Urinary bladder (tissue), 4 donors: ENCODE results near the gene AHR. TPM values are rescaled to one million over a fixed set of nuclear protein-coding genes. Genes with fewer than 3 reads are reported as not detected.

Source experiments
- DNase-seq: peaks from one replicate; pipeline ENCODE4 v3.0.0-alpha.2; 2015; ENCODE audit errors: extremely low spot score
- H3K27ac ChIP-seq: one replicate; pipeline ENCODE4 v1.5.1; 2013; ENCODE audit warnings: low read depth, mild to moderate bottlenecking, moderate library complexity
- H3K36me3 ChIP-seq: one replicate; pipeline ENCODE4 v1.6.1; 2013; ENCODE audit warnings: mild to moderate bottlenecking, moderate library complexity; ENCODE audit not compliant: insufficient read depth
- H3K4me1 ChIP-seq: one replicate; pipeline ENCODE4 v1.6.1; 2013; ENCODE audit warnings: mild to moderate bottlenecking, moderate library complexity; ENCODE audit not compliant: insufficient read depth
- H3K4me3 ChIP-seq: one replicate; pipeline ENCODE4 v1.5.1; 2013; ENCODE audit warnings: low read depth, low read length
- WGBS: extraction: QIAGEN DNeasy Blood & Tissue Kit; methylation state at CpG from one replicate; pipeline ENCODE4 v1.1.7; 2013; 5-methylcytosine and 5-hydroxymethylcytosine counted together
- polyA plus RNA-seq: library from polyadenylated mRNA; stranded (reverse); fragments of 200-250 nt; gene quantifications from one replicate; pipeline ENCODE4 v1.2.3, GENCODE V29; 2013
- total RNA-seq: library from RNA; depleted of rRNA; stranded (reverse); fragments of >200 nt; gene quantifications from one replicate; pipeline ENCODE4 v1.2.3, GENCODE V29; 2014
- donor health status: healthy with polysubstance abuse.
- donor health status: healthy.

AHR gene
- total and polyA plus RNA-seq, 2 donors = 50.3 to 485 TPM

GRCh38 chr7:17297243-17297642 lies 1.2 kb upstream of the AHR start:
- H3K4me3 ChIP-seq = peak overlapping the region; percentile 22

GRCh38 chr7:17298840-17299482 lies 509 bp downstream of the AHR start:
- under 1% methylated on average over 81 of the region's 81 CpGs for WGBS
- H3K27ac ChIP-seq = peak overlapping the region; percentile 95
- no peaks in the 10 kb centered on the region for H3K4me1 ChIP-seq
- H3K36me3 ChIP-seq = no peaks in the 10 kb centered on the region
- H3K4me3 ChIP-seq = peak overlapping the region; percentile 99
- DNase-seq = no peak

More at GRCh38 chr7:17297243-17297642, 1.2 kb upstream of the AHR start:
- Histone ChIP-seq H3K36me3 (no peaks in the 10 kb centered on the region), H3K27ac (peak overlapping the region; percentile 62), H3K4me1 (no peaks in the 10 kb centered on the region)
- 47% methylated on average over 2 of the region's 2 CpGs for WGBS
- no peak for DNase-seq

GRCh38 chr7:17299483-17299991 lies 1.1 kb downstream of the AHR start:
- H3K27ac ChIP-seq = peak overlapping the region; percentile 95
- no peaks in the 10 kb centered on the region for H3K4me1 ChIP-seq
- no peaks in the 10 kb centered on the region for H3K36me3 ChIP-seq
- 2% methylated on average over 13 of the region's 13 CpGs for WGBS
- peak overlapping the region; percentile 99 for H3K4me3 ChIP-seq
- no peak for DNase-seq

GRCh38 chr7:17300012-17300411 lies 1.6 kb downstream of the AHR start:
- DNase-seq = no peak
- H3K4me1 ChIP-seq = no peaks in the 10 kb centered on the region
- peak overlapping the region; percentile 99 for H3K4me3 ChIP-seq
- no peaks in the 10 kb centered on the region for H3K36me3 ChIP-seq
- WGBS = 15% methylated on average over 5 of the region's 5 CpGs
- peak overlapping the region; percentile 82 for H3K27ac ChIP-seq

GRCh38 chr7:17300437-17300836 lies 2.0 kb downstream of the AHR start:
- Histone ChIP-seq H3K4me1 (no peaks in the 10 kb centered on the region), H3K4me3 (peak overlapping the region; percentile 99), H3K36me3 (no peaks in the 10 kb centered on the region), H3K27ac (peak overlapping the region; percentile 23)
- DNase-seq = no peak
- WGBS = 42% methylated on average over 1 of the region's 1 CpG

GRCh38 chr7:17301471-17302456 lies 3.3 kb downstream of the AHR start:
- H3K27ac ChIP-seq = peak overlapping the region; percentile 73
- peak overlapping the region; percentile 99 for H3K4me3 ChIP-seq
- 28% methylated on average over 2 of the region's 2 CpGs for WGBS
- DNase-seq = no peak
- H3K36me3 ChIP-seq = no peaks in the 10 kb centered on the region
- no peaks in the 10 kb centered on the region for H3K4me1 ChIP-seq

GRCh38 chr7:17302575-17303142 lies 4.2 kb downstream of the AHR start:
- Histone ChIP-seq H3K27ac (peak overlapping the region; percentile 73), H3K4me1 (no peaks in the 10 kb centered on the region), H3K36me3 (no peaks in the 10 kb centered on the region), H3K4me3 (peak overlapping the region; percentile 40)
- 39% methylated on average over 8 of the region's 8 CpGs for whole genome bisulfite sequencing
- no peak for DNase-seq

- Histone ChIP-seq H3K36me3 (no peaks in the 10 kb centered on the region), H3K4me1 (no peaks in the 10 kb centered on the region), H3K27ac (peak overlapping the region; percentile 88), H3K4me3 (peak overlapping the region; percentile 48)
- DNase-seq = no peak
These were observed 6.5 kb downstream of the AHR start for GRCh38 chr7:17304926-17305325.

- WGBS = 49% methylated on average over 6 of the region's 6 CpGs
- no peak for DNase-seq
- Histone ChIP-seq H3K36me3 (no peaks in the 10 kb centered on the region), H3K27ac (peak overlapping the region; percentile 88), H3K4me3 (peak overlapping the region; percentile 48), H3K4me1 (no peaks in the 10 kb centered on the region)
These were observed 7.1 kb downstream of the AHR start for GRCh38 chr7:17305387-17306171.

- H3K4me3 ChIP-seq = peak overlapping the region; percentile 44
- no peaks in the 10 kb centered on the region for H3K36me3 ChIP-seq
- no peaks in the 10 kb centered on the region for H3K4me1 ChIP-seq
- DNase-seq = no peak
- WGBS = 17% methylated on average over 1 of the region's 1 CpG
- H3K27ac ChIP-seq = peak overlapping the region; percentile 77
These were observed 8.5 kb downstream of the AHR start for GRCh38 chr7:17307000-17307399.

- H3K36me3 ChIP-seq = no peaks in the 10 kb centered on the region
- H3K4me1 ChIP-seq = no peaks in the 10 kb centered on the region
- peak overlapping the region; percentile 44 for H3K4me3 ChIP-seq
- no peak for DNase-seq
- WGBS = 23% methylated on average over 5 of the region's 5 CpGs
- peak overlapping the region; percentile 77 for H3K27ac ChIP-seq
These were observed 9.1 kb downstream of the AHR start for GRCh38 chr7:17307558-17307957.

GRCh38 chr7:17307969-17308648 lies 9.7 kb downstream of the AHR start:
- Histone ChIP-seq H3K27ac (peak overlapping the region; percentile 73), H3K36me3 (no peaks in the 10 kb centered on the region), H3K4me3 (peak overlapping the region; percentile 44), H3K4me1 (no peaks in the 10 kb centered on the region)
- DNase-seq = no peak
- WGBS = 57% methylated on average over 2 of the region's 2 CpGs
